AG04449 (cell line): Measurements from ENCODE around the gene PREPL.
A peak's percentile ranks its signal among the peaks of the same experiment; 100 is the strongest.

Source experiments
- CTCF ChIA-PET: fragments of 350-600 bp; formaldehyde crosslinking; extraction: SDS; loops from one replicate; lab custom pipeline; 2021; ENCODE audit warnings: antibody characterized with exemption; lab: Yijun Ruan, JAX
- POLR2A ChIA-PET: fragments of 400-600, 350-600 bp; formaldehyde crosslinking; extraction: SDS; loops from one replicate; lab custom pipeline; 2020; ENCODE audit warnings: antibody characterized with exemption, inconsistent platforms; lab: Yijun Ruan, JAX
- DNase-seq: peaks from one replicate; pipeline ENCODE4 v3.0.0-alpha.2; 2010; ENCODE audit warnings: low read depth, low spot score
- H3K4me3 ChIP-seq: 2 replicates; pipeline ENCODE4 v1.5.1; 2011; ENCODE audit warnings: low read depth, mild to moderate bottlenecking, control low read depth, low read length
- CTCF ChIP-seq: IDR thresholded peaks from one replicate; pipeline ENCODE4 v1.5.1; 2011; ENCODE audit warnings: mild to moderate bottlenecking, moderate library complexity, low read length, control low read depth, inconsistent platforms; ENCODE audit not compliant: insufficient read depth; ENCODE audit errors: missing control alignments

Gene PREPL

GRCh38 chr2:44326548-44327264, 34.6 kb downstream of the PREPL start:
- CTCF ChIA-PET = interaction anchor here (1.0 kb wide), 2 partner anchors 83 to 282 kb away, joined by 3 to 4 read pairs; no protein-coding TSS in a partner anchor
- POLR2A ChIA-PET = no interaction called here
- no peak overlapping the region for H3K4me3 ChIP-seq
- TF ChIP-seq CTCF = no peak
- no peak for DNase-seq

GRCh38 chr2:44325897-44326296, 35.4 kb downstream of the PREPL start:
- ChIA-PET POLR2A (no interaction called here), CTCF (interaction anchor here (1.0 kb wide), 2 partner anchors 83 to 282 kb away, joined by 3 to 4 read pairs; no protein-coding TSS in a partner anchor)

GRCh38 chr2:44324971-44325426, 36.3 kb downstream of the PREPL start:
- POLR2A ChIA-PET = interaction anchor here (0.6 kb wide), 1 partner anchor 72 kb away, joined by 3 read pairs; no protein-coding TSS in a partner anchor
- no peak overlapping the region for H3K4me3 ChIP-seq
- peak; percentile 16 for DNase-seq
- CTCF ChIA-PET = interaction anchor here (1.2 to 1.4 kb wide), 2 partner anchors 237 to 281 kb away, joined by 3 to 6 read pairs; no protein-coding TSS in a partner anchor
- no peak for TF ChIP-seq CTCF

More at GRCh38 chr2:44325897-44326296, 35.4 kb downstream of the PREPL start:
- H3K4me3 ChIP-seq = no peak overlapping the region
- no peak for DNase-seq
- no peak for TF ChIP-seq CTCF

- no peak for DNase-seq
- no peak overlapping the region for H3K4me3 ChIP-seq
- ChIA-PET CTCF (no interaction called here), POLR2A (no interaction called here)
- no peak for TF ChIP-seq CTCF
Observed at GRCh38 chr2:44321360-44321759, 39.9 kb downstream of the PREPL start.

- ChIA-PET POLR2A (no interaction called here), CTCF (interaction anchor here (0.7 to 1.0 kb wide), 4 partner anchors 25 to 158 kb away, joined by 3 to 4 read pairs (median 3); no protein-coding TSS in a partner anchor)
- no peak for DNase-seq
- no peak overlapping the region for H3K4me3 ChIP-seq
- no peak for TF ChIP-seq CTCF
Observed at GRCh38 chr2:44320832-44321231, 40.5 kb downstream of the PREPL start.

- ChIA-PET CTCF (interaction anchor here (0.5 kb wide), 1 partner anchor 83 kb away, joined by 3 read pairs; no protein-coding TSS in a partner anchor), POLR2A (no interaction called here)
- no peak for DNase-seq
- no peak overlapping the region for H3K4me3 ChIP-seq
- no peak for TF ChIP-seq CTCF
Observed at GRCh38 chr2:44315945-44316344, 45.3 kb downstream of the PREPL start.
